DND-41 (cell line): ENCODE results near the gene CACYBP.

Experiments
- ATAC-seq: fragments of 200-7000 bp; cut with Tn5 transposase; 3 replicates; pipeline ENCODE4 v1.9.1; 2021; ENCODE audit warnings: low read depth; ENCODE audit not compliant: insufficient read depth
- DNase-seq: peaks from one replicate; pipeline ENCODE4 v3.0.0-alpha.2; 2020
- H2AFZ ChIP-seq: 2 replicates; pipeline ENCODE4 v1.6.0; 2012; ENCODE audit warnings: low read depth, low read length
- H3K27ac ChIP-seq: 2 replicates; pipeline ENCODE4 v1.5.1; 2012; ENCODE audit warnings: low read length, inconsistent platforms
- H3K27me3 ChIP-seq: fragments of 200-600 bp; sonication (generic); 2 replicates; pipeline ENCODE4 v1.6.0; 2012; ENCODE audit warnings: low read length, mild to moderate bottlenecking, inconsistent platforms; ENCODE audit not compliant: insufficient read depth, poor library complexity
- H3K36me3 ChIP-seq: 2 replicates; pipeline ENCODE4 v1.5.1; 2012; ENCODE audit warnings: low read length, inconsistent platforms; ENCODE audit not compliant: insufficient read depth
- H3K4me1 ChIP-seq: 2 replicates; pipeline ENCODE4 v1.5.1; 2012; ENCODE audit warnings: mild to moderate bottlenecking, low read length; ENCODE audit not compliant: insufficient read depth
- H3K4me2 ChIP-seq: 2 replicates; pipeline ENCODE4 v1.6.0; 2012; ENCODE audit warnings: mild to moderate bottlenecking, moderate library complexity, low read length, inconsistent platforms; ENCODE audit not compliant: insufficient read depth
- H3K4me3 ChIP-seq, 2 experiments: fragments of 200-600 bp in 1 of 2; shearing (Covaris generic) in 1 of 2; 2 replicates each; pipeline ENCODE4 v1.5.1; 2012 to 2016; ENCODE audit warnings: inconsistent platforms in 2 of 2, low read length in 2 of 2, mild to moderate bottlenecking in 2 of 2, low read depth in 1 of 2, moderate library complexity in 1 of 2
- H3K79me2 ChIP-seq: 2 replicates; pipeline ENCODE4 v1.6.0; 2012; ENCODE audit warnings: low read length, inconsistent platforms; ENCODE audit not compliant: insufficient read depth
- H3K9ac ChIP-seq: 2 replicates; pipeline ENCODE4 v1.6.0; 2012; ENCODE audit warnings: low read depth, mild to moderate bottlenecking, inconsistent platforms, low read length, moderate library complexity
- H3K9me3 ChIP-seq: 2 replicates; pipeline ENCODE4 v1.5.1; 2012; ENCODE audit warnings: low read length, moderate library complexity, mild to moderate bottlenecking, inconsistent platforms; ENCODE audit not compliant: insufficient read depth, severe bottlenecking
- H4K20me1 ChIP-seq: 2 replicates; pipeline ENCODE4 v1.6.0; 2012; ENCODE audit warnings: low read length; ENCODE audit not compliant: insufficient read depth
- CTCF ChIP-seq: IDR thresholded peaks from 2 replicates; pipeline ENCODE4 v1.5.1; 2012; ENCODE audit warnings: borderline replicate concordance, low read length, moderate library complexity, mild to moderate bottlenecking; ENCODE audit not compliant: poor library complexity, severe bottlenecking; ENCODE audit errors: extremely low read depth
- EZH2 ChIP-seq: IDR thresholded peaks from 3 replicates; pipeline ENCODE4 v1.6.1; 2012; ENCODE audit warnings: borderline replicate concordance, low read depth, mild to moderate bottlenecking, moderate library complexity, low read length, inconsistent platforms; ENCODE audit not compliant: severe bottlenecking

Gene CACYBP

GRCh38 chr1:174974711-174975119 lies 25.0 kb upstream of the CACYBP start:
- Histone ChIP-seq H2AFZ (no peak overlapping the region), H3K27me3 (no peaks in the 10 kb centered on the region), H3K4me2 (no peak overlapping the region), H3K79me2 (no peaks in the 10 kb centered on the region), H3K9me3 (no peaks in the 10 kb centered on the region), H4K20me1 (no peaks in the 10 kb centered on the region), H3K27ac (no peak overlapping the region), H3K4me3 (no peak overlapping the region), H3K9ac (no peak overlapping the region), H3K4me1 (peaks cover 16% of the 10 kb centered on the region), H3K36me3 (peaks cover 3% of the 10 kb centered on the region)
- DNase-seq (no peak), ATAC-seq (no peak)
- TF ChIP-seq CTCF (no peak), EZH2 (no peak)

- H3K4me1 ChIP-seq = peaks cover 6% of the 10 kb centered on the region; the same call in 1 of the 2 replicates
- no peaks in the 10 kb centered on the region for H3K79me2 ChIP-seq
- H3K9me3 ChIP-seq = no peaks in the 10 kb centered on the region
- H2AFZ ChIP-seq = no peak overlapping the region
- ATAC-seq = no peak
- TF ChIP-seq CTCF (no peak), EZH2 (no peak)
- H3K9ac ChIP-seq = no peak overlapping the region
- no peaks in the 10 kb centered on the region for H3K27me3 ChIP-seq
- H3K4me2 ChIP-seq = no peak overlapping the region
- H3K36me3 ChIP-seq = peaks cover 3% of the 10 kb centered on the region
- no peaks in the 10 kb centered on the region for H4K20me1 ChIP-seq
- H3K4me3 ChIP-seq = no peak overlapping the region
- DNase-seq = no peak
- H3K27ac ChIP-seq = no peak overlapping the region
Measured at GRCh38 chr1:174975764-174976163, 24.0 kb upstream of the CACYBP start.

GRCh38 chr1:174976436-174977108 lies 23.2 kb upstream of the CACYBP start:
- Histone ChIP-seq H3K79me2 (no peaks in the 10 kb centered on the region), H3K27me3 (no peaks in the 10 kb centered on the region), H3K27ac (no peak overlapping the region), H4K20me1 (no peaks in the 10 kb centered on the region), H3K4me3 (no peak overlapping the region), H3K9ac (no peak overlapping the region), H3K36me3 (peaks cover 3% of the 10 kb centered on the region), H3K4me2 (no peak overlapping the region), H2AFZ (no peak overlapping the region), H3K9me3 (no peaks in the 10 kb centered on the region), H3K4me1 (peaks cover under 1% of the 10 kb centered on the region; the same call in 1 of the 2 replicates)
- TF ChIP-seq EZH2 = no peak
- no peak for TF ChIP-seq CTCF
- DNase-seq (no peak), ATAC-seq (no peak)
